ENCODE results near the gene OTX1.

DNA sequence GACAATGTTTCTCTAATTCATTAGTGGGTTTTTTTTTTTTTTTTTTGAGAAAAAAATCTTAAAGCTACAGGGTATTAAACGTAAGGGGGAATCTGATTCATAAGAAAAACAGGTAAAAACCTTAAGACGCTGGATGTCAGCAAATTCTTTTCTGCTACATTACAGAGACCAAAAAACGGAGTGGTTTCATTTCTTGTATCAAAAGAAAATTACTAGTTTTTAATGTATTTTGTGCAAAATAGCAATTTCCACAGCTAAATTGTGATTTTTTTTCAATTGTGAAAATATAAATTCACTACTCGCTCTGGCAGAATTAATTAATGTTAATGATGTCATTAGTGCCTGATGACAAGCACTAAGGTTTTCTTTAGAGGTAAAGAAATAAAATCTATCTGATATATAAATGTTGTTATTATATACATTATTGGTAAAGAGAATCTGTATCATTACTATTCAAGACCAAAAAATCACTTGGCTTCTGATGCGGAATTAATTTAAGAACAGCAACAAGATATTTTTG lies 9.9 kb downstream of the OTX1 start:
- no peak for TF ChIP-seq POLR2A (IDR thresholded peaks at IDR 0.05; ENCODE audit: low read length)
- no peak for TF ChIP-seq GATA1 (IDR thresholded peaks at IDR 0.05; ENCODE audit: low read depth, low read length)

Measured in erythroblast (primary cell).